ENCODE measurements around the gene RNF11. TPM values are rescaled to one million over a fixed set of nuclear protein-coding genes. Genes with fewer than 3 reads are reported as not detected.
"Not testable (repeated sequence)": the region's sequence is repeated elsewhere in the genome, so short reads cannot be mapped to it uniquely, and the experiment has no call there.

Gene RNF11
- total RNA-seq, 1 donor from 2014 or later: 83.6 TPM

DNA sequence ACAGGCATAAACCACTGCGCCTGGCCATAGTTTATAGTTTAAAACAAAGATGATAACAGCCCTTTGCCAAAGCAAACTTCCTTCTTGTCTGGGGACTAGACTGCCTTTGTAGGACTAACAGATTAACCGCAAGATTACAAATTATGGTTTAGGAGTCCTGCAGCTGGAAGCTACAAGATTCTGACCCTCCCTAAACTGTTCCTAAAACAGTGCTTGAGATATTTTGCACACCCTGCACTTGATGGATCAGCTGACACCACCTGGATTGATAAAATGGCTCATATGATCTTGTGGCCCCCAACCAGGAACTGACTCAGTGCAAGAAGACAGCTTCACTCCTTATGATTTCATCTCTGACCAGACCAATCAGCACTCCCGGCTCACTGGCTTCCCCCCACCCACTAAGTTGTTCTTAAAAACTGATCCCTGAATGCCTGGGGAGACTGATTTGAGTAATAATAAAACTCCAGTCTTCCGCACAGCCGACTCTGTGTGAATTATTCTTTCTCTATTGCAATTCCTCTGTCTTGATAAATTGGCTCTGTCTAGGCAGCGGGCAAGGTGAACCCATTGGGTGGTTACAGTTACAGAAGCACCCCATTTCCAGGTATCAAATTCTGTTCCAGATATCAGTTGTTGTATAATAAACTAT, 13.8 kb upstream of the RNF11 start:
- DNase-seq: no peak
- TF ChIP-seq, protein P1, sequence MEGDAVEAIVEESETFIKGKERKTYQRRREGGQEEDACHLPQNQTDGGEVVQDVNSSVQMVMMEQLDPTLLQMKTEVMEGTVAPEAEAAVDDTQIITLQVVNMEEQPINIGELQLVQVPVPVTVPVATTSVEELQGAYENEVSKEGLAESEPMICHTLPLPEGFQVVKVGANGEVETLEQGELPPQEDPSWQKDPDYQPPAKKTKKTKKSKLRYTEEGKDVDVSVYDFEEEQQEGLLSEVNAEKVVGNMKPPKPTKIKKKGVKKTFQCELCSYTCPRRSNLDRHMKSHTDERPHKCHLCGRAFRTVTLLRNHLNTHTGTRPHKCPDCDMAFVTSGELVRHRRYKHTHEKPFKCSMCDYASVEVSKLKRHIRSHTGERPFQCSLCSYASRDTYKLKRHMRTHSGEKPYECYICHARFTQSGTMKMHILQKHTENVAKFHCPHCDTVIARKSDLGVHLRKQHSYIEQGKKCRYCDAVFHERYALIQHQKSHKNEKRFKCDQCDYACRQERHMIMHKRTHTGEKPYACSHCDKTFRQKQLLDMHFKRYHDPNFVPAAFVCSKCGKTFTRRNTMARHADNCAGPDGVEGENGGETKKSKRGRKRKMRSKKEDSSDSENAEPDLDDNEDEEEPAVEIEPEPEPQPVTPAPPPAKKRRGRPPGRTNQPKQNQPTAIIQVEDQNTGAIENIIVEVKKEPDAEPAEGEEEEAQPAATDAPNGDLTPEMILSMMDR (IDR thresholded peaks at IDR 0.05): no peak
- no peak for ATAC-seq
- Histone ChIP-seq H3K4me3 (no peak overlapping the region), H3K9me3 (no peaks in the 10 kb centered on the region), H3K36me3 (no peaks in the 10 kb centered on the region), H3K4me1 (no peaks in the 10 kb centered on the region), H3K27me3 (ENCODE audit: low read depth) (no peaks in the 10 kb centered on the region), H3K27ac (no peak overlapping the region)
- intact Hi-C loops (cut with DNase I): no loop called here

DNA sequence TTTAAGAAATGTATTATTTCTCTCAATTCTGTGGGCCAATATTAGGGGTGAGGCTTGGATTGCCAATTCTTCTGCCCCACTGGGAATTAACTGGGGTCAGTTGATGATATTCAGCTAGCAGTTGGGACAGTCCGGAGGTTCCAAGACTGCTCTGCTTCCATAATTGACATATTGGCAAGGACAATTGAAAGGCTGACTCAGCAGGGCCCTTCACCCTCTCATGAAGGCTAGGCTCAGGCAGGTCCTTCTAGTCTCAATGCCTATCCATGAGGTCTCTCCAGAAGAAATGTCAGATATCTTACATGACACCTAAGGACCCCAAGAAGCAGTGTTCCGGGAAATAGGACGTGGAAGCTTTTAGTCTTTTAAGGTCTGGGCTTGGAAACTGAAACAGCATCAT, 13.3 kb upstream of the RNF11 start:
- intact Hi-C loops (cut with DNase I): no loop called here

DNA sequence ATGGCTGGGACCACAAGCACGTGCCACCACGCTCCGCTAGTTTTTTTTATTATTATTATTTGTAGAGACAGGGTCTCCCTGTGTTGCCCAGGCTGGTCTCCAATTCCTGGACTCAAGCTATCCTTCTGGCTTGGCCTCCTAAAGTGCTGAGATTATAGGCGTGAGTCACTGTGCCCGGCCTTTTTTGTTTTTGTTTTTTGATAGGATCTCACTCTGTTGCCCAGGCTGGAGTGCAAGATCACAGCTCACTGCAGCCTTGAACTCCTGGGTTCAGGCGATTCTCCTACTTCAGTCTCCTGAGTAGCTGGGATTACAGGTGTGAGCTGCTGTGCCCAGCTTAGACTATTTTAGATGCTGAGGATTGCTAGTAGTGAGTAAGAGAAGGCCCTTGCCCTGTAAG, 11.8 kb upstream of the RNF11 start:
- intact Hi-C loops (cut with DNase I): no loop called here
- Histone ChIP-seq H3K9me3 (no peaks in the 10 kb centered on the region), H3K36me3 (no peaks in the 10 kb centered on the region), H3K4me1 (no peaks in the 10 kb centered on the region), H3K4me3 (no peak overlapping the region), H3K27me3 (ENCODE audit: low read depth) (no peaks in the 10 kb centered on the region), H3K27ac (no peak overlapping the region)
- TF ChIP-seq, protein P1 (IDR thresholded peaks at IDR 0.05): no peak
- no peak for DNase-seq
- ATAC-seq: no peak

More for the DNA sequence above, 13.3 kb upstream of the RNF11 start:
- ATAC-seq (no peak), DNase-seq (no peak)
- Histone ChIP-seq H3K9me3 (no peaks in the 10 kb centered on the region), H3K27ac (no peak overlapping the region), H3K36me3 (no peaks in the 10 kb centered on the region), H3K4me3 (no peak overlapping the region), H3K27me3 (ENCODE audit: low read depth) (no peaks in the 10 kb centered on the region), H3K4me1 (no peaks in the 10 kb centered on the region)
- TF ChIP-seq, protein P1 (IDR thresholded peaks at IDR 0.05): no peak

DNA sequence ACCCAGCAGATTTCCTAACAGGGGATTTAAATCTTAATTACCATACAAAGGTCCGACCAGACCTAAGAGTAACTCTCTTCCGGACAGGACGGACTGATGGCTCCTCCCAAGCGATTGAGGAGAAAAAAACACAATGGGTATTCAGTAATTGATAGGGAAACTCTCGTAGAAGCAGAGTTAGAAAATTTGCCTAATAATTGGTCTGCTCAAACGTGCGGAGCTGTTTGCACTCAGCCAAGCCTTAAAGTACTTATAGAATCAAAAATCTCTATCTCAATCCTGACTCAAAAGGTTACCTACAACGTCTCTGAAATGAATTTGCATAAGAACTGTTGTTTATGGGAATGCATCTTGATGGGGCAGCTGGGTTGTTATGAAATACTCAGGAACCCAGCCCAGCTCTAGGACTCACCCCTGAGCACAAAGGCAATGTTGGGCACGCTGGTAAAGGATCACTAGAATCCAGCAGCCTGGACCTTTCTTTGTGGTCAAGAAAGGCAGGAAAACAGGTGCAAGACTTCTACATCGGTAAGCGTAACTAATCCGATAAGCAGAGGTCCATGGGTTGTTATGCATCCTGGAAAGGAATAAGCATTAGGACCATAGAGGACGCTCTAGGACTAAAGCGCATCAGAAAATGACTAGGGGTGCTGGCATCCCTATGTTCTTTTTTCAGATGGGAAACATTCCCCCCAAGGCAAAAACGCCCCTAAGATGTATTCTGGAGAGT, 8.7 kb upstream of the RNF11 start:
- H3K4me3 ChIP-seq; ATAC-seq; H3K27me3 ChIP-seq (ENCODE audit: low read depth); H3K9me3 ChIP-seq; H3K27ac ChIP-seq; intact Hi-C loops (cut with DNase I); H3K4me1 ChIP-seq; DNase-seq; H3K36me3 ChIP-seq: not testable (repeated sequence)

DNA sequence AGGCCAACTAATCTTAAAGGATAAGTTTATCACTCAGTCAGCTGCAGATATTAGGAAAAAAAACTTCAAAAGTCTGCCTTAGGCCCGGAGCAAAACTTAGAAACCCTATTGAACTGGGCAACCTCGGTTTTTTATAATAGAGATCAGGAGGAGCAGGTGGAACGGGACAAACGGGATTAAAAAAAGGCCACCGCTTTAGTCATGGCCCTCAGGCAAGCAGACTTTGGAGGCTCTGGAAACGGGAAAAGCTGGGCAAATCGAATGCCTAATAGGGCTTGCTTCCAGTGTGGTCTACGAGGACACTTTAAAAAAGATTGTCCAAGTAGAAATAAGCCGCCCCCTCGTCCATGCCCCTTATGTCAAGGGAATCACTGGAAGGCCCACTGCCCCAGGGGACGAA, 7.6 kb upstream of the RNF11 start:
- H3K9me3 ChIP-seq; H3K27ac ChIP-seq; ATAC-seq; H3K4me1 ChIP-seq; DNase-seq; H3K36me3 ChIP-seq; H3K4me3 ChIP-seq; H3K27me3 ChIP-seq (ENCODE audit: low read depth); intact Hi-C loops (cut with DNase I): not testable (repeated sequence)

DNA sequence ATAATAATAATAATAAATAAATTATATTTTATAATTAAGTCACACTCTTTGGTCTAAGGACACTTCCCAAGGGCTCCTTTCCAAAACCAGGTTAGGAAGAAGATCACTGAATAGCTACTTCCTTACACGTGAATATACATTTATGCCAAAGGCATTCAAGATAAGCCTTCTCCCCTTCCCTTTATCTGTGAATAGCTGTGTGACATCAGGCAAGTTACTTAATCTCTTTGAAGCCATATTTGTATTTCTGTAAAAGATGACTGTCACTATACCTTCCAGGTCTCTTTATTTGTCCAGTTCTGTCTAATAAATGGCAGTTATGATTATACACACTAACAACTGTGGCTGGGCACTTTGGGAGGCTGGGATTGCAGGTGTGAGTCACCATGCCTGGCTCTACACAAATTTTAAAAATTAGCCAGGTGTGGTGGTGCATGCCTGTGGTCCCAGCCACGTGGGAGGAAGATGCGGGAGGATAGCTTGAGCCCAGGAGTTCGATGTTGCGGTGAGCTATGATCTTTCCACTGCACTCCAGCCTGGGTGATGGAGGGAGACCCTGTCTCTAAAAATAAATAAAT, 5.5 kb upstream of the RNF11 start:
- TF ChIP-seq, protein P1 (IDR thresholded peaks at IDR 0.05): no peak
- intact Hi-C loops (cut with DNase I): no loop called here
- Histone ChIP-seq H3K9me3 (no peaks in the 10 kb centered on the region), H3K4me1 (peaks cover 14% of the 10 kb centered on the region), H3K27me3 (ENCODE audit: low read depth) (no peaks in the 10 kb centered on the region), H3K27ac (no peak overlapping the region), H3K4me3 (no peak overlapping the region), H3K36me3 (no peaks in the 10 kb centered on the region)
- no peak for ATAC-seq
- no peak for DNase-seq

All from lower lobe of right lung (tissue), 2 donors.